ENCODE measurements around the gene EPHB2. TPM values are rescaled to one million over a fixed set of nuclear protein-coding genes. Genes with fewer than 3 reads are reported as not detected.

EPHB2 gene
- total and polyA plus RNA-seq, 2 of the 13 experiments (the other 11 are each of a cell fraction or from before 2014, with no cell fraction given) = 0.03 to 0.11 TPM

DNA sequence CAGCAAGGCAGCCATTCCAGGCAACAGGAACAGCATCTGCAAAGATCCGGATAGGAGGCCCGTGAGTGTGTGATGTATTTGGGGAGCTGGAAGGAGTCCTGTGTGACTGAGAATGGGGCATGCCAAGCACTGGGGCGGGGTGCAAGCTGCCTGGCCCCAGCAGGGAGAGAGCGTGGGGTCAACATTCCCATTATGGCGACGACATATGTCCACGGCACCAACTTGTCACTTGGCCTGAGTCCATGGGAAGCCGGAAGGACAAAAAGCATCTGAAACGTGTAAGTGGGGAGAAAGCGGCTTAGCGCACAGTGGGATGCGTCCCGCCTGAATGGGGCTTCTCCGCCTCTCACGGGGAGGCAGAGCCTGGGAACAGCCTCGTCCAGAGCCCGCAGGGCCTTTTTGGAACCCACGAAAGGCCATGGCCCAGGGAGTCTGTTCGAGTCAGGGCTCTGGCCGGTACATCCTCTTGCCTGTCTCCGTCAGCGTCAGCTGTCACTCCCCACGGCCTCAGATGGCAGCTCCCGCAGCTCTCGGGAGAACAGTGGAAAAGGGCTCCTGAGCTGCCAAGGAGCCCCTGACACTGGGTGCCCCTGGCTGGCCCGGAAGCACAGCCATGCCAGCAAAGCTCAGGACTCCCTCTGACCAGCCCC, 12.4 kb downstream of the EPHB2 start (continued):
- no peak for TF ChIP-seq ZNF777 (CRISPR knock-in tag; IDR thresholded peaks at IDR 0.05)
- no peak for TF ChIP-seq ZNF326 (CRISPR knock-in tag; IDR thresholded peaks at IDR 0.05; ENCODE audit: borderline replicate concordance)
- no peak for TF ChIP-seq FOXA1 (IDR thresholded peaks at IDR 0.05)
- no peak for TF ChIP-seq FOXA1 (CRISPR knock-in tag; IDR thresholded peaks at IDR 0.05)

DNA sequence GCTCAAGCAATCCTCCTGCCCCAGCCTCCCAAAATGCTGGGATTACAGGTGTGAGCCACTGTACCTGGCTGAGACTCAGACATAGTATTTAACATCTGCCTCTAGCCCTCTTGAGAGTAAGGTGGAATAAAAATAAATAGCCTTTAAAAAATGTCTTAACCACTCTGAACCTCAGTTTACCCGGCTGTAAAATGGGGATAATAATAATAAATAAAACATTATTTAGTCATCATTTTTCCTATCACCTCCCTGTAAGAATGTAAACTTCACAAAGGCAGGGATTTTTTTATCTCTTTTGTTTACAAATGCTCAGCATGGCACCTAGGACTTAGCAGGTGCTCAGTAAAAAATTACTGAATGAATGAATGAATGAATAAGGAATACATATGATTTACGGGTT, 17.2 kb downstream of the EPHB2 start:
- WGBS (ENCODE audit: low lambda C conversion rate) = 0% methylated on average over 2 of the region's 2 CpGs
- Histone ChIP-seq H3K79me2 (ENCODE audit: insufficient read depth, low read length) (no peaks in the 10 kb centered on the region), H3K4me1 (ENCODE audit: insufficient read depth, low read length) (no peaks in the 10 kb centered on the region), H3K4me3 (replicated peaks in 1 of 3; ENCODE audit: insufficient read depth in 1 of 3, low read depth in 2 of 3, low read length in 3 of 3) (no peak overlapping the region), H3K9ac (ENCODE audit: insufficient read depth, low read depth, low read length) (no peak overlapping the region), H3K27ac (ENCODE audit: extremely low read length, insufficient read depth, low read length) (no peak overlapping the region), H3K9me3 (ENCODE audit: low read length) (no peaks in the 10 kb centered on the region), H2AFZ (ENCODE audit: low read length) (no peak overlapping the region), H3K27me3 (ENCODE audit: control insufficient read depth in 1 of 2, insufficient read depth in 2 of 2, low read length in 2 of 2) (peaks cover 0 to 16% of the 10 kb centered on the region in 2 experiments; a peak in 2 of 5 replicates), H4K20me1 (ENCODE audit: insufficient read depth, low read length) (no peaks in the 10 kb centered on the region), H3K36me3 (replicated peaks in 1 of 2; ENCODE audit: control insufficient read depth in 1 of 2, insufficient read depth in 2 of 2, low read length in 2 of 2) (no peaks in the 10 kb centered on the region), H3K4me2 (ENCODE audit: low read depth, low read length) (no peak overlapping the region)
- FAIRE-seq (no peak), ATAC-seq (no peak), DNase-seq (ENCODE audit: low spot score) (no peak)
- TF ChIP-seq ZNF883 (CRISPR knock-in tag; IDR thresholded peaks at IDR 0.05; ENCODE audit: not compliant biosample characterization) (no peak), TOE1 (CRISPR knock-in tag; IDR thresholded peaks at IDR 0.05) (no peak), SIN3B (IDR thresholded peaks at IDR 0.05; ENCODE audit: low read length) (no peak), ZNF546 (CRISPR knock-in tag; conservative IDR thresholded peaks at IDR 0.05) (no peak), EEA1 (CRISPR knock-in tag; IDR thresholded peaks at IDR 0.05; ENCODE audit: borderline replicate concordance) (no peak), DPF2 (CRISPR knock-in tag; IDR thresholded peaks at IDR 0.05; ENCODE audit: borderline replicate concordance, low read depth) (no peak), NFKB2 (CRISPR knock-in tag; IDR thresholded peaks at IDR 0.05; ENCODE audit: borderline replicate concordance) (no peak), U2AF2 (IDR thresholded peaks at IDR 0.05; ENCODE audit: low read depth, low read length) (no peak), RELA (CRISPR knock-in tag; IDR thresholded peaks at IDR 0.05) (no peak), NR1H2 (CRISPR knock-in tag; IDR thresholded peaks at IDR 0.05; ENCODE audit: borderline replicate concordance, low read depth) (no peak), RBM39 (IDR thresholded peaks at IDR 0.05; ENCODE audit: low read depth, low read length, poor library complexity, severe bottlenecking) (no peak), GATAD1 (CRISPR knock-in tag; IDR thresholded peaks at IDR 0.05) (no peak), ZNF343 (CRISPR knock-in tag; IDR thresholded peaks at IDR 0.05) (no peak), ZNF746 (CRISPR knock-in tag; IDR thresholded peaks at IDR 0.05) (no peak), KLF16 (CRISPR knock-in tag; IDR thresholded peaks at IDR 0.05) (no peak), KLF13 (CRISPR knock-in tag; IDR thresholded peaks at IDR 0.05) (no peak)
- in situ Hi-C loops (cut with HindIII; ENCODE audit: extremely low pct_ligation_motif_present, low pct_unique_long_range_greater_than_20kb) (no loop called here), intact Hi-C loops (cut with micrococcal nuclease; ENCODE audit: unreplicated experiment) (no loop called here)
- ChIA-PET CTCF (ENCODE audit: low intra/inter-chr PET ratio, low total read pairs) (no interaction called here), POLR2A (no interaction called here)
- no TSS peak for BruUV-seq (replicated peaks)

Data from HepG2 (cell line).